ENCODE data around the gene KIF16B. TPM values are rescaled to one million over a fixed set of nuclear protein-coding genes. Genes with fewer than 3 reads are reported as not detected.

The KIF16B gene
- total RNA-seq, 1 donor from 2014 or later: 27.0 TPM

DNA sequence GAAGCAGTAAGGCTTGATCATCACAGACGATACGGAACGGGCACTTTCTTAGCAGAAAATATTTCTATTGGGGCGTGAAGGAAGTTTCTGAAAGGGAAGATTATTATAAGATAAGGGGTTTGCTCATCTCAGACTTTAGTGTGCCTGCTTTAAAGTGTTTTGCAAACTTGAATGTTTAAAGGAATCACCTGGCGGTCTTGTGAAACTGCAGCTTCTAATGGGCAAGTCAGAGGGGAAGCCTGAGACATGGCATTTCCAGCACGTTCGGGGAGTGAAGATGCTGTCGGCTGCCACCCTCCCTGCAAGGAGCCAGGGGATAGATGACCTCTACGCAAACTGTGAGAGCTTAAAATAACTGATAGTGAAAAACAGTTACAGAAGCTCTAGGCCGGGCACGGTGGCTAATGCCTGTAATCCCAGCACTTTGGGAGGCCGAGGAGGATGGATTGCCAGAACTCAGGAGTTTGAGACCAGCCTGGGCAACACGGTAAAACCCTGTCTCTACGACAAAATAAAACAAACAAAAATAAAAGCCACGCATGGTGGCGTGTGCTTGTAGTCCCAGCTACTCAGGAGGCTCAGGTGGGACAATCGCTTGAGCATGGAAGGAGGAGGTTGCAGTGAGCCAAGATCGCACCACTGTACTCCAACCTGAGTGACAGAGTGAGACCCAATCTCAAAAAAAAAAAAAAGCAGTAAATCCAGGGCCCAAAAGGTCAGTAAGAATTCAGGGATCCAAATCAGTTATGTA is 2.3 kb upstream of the KIF16B start:
- Mint-ChIP-seq H3K9me3 (ENCODE audit: unreplicated experiment) (peaks cover 8% of the 10 kb centered on the region), H3K27ac (ENCODE audit: unreplicated experiment) (peak overlapping the region; percentile 11), H3K4me3 (ENCODE audit: unreplicated experiment) (peak overlapping the region; percentile 74), H3K4me1 (ENCODE audit: low read depth, unreplicated experiment) (peaks cover 37% of the 10 kb centered on the region), H3K36me3 (ENCODE audit: unreplicated experiment) (no peaks in the 10 kb centered on the region), H3K27me3 (ENCODE audit: unreplicated experiment) (peaks cover 3% of the 10 kb centered on the region)
- no peak for DNase-seq
- TF ChIP-seq, protein P1, sequence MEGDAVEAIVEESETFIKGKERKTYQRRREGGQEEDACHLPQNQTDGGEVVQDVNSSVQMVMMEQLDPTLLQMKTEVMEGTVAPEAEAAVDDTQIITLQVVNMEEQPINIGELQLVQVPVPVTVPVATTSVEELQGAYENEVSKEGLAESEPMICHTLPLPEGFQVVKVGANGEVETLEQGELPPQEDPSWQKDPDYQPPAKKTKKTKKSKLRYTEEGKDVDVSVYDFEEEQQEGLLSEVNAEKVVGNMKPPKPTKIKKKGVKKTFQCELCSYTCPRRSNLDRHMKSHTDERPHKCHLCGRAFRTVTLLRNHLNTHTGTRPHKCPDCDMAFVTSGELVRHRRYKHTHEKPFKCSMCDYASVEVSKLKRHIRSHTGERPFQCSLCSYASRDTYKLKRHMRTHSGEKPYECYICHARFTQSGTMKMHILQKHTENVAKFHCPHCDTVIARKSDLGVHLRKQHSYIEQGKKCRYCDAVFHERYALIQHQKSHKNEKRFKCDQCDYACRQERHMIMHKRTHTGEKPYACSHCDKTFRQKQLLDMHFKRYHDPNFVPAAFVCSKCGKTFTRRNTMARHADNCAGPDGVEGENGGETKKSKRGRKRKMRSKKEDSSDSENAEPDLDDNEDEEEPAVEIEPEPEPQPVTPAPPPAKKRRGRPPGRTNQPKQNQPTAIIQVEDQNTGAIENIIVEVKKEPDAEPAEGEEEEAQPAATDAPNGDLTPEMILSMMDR (IDR thresholded peaks at IDR 0.05; ENCODE audit: partially characterized antibody, unreplicated experiment): no peak

DNA sequence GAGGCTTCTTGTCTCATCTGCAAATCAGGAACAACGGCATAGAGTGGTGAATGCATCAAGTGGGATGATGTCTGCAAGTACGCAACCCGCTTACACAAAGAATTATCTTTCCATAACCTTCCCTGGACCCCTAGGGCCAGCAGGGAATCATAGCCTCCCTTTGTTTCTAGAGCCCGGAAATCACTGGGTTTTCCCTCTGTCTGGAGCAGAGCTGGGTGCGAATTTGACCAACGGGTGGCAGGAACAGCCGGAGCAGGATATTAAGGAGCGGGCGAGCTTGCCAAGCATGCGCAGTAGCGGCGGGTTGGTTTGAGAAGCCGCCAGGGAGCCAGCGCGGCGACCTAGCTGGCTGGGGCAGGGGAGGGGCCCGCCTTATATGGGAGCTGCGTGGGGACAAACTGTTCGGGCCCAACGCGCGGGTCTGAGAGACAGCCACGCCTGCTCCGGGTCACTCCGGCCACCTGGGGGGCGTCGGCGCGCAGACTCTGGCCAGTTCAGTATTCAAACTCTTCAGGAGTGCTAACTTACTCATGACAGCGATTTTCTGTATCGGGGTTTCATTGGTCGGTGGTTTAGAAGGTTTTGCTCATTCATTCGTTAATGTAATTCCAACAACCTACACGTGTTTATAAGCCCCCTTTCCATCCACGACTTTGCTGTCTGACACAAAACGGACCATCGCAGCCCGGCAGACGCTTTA is 1.6 kb upstream of the KIF16B start:
- H3K4me3 Mint-ChIP-seq (ENCODE audit: unreplicated experiment): peak overlapping the region; percentile 74
- TF ChIP-seq, protein P1 (IDR thresholded peaks at IDR 0.05; ENCODE audit: partially characterized antibody, unreplicated experiment): no peak
- DNase-seq: peak; percentile 85
- no peaks in the 10 kb centered on the region for H3K36me3 Mint-ChIP-seq (ENCODE audit: unreplicated experiment)
- peaks cover 32% of the 10 kb centered on the region for H3K4me1 Mint-ChIP-seq (ENCODE audit: low read depth, unreplicated experiment)
- H3K27me3 Mint-ChIP-seq (ENCODE audit: unreplicated experiment): no peaks in the 10 kb centered on the region
- peaks cover 4% of the 10 kb centered on the region for H3K9me3 Mint-ChIP-seq (ENCODE audit: unreplicated experiment)
- H3K27ac Mint-ChIP-seq (ENCODE audit: unreplicated experiment): peak overlapping the region; percentile 36

DNA sequence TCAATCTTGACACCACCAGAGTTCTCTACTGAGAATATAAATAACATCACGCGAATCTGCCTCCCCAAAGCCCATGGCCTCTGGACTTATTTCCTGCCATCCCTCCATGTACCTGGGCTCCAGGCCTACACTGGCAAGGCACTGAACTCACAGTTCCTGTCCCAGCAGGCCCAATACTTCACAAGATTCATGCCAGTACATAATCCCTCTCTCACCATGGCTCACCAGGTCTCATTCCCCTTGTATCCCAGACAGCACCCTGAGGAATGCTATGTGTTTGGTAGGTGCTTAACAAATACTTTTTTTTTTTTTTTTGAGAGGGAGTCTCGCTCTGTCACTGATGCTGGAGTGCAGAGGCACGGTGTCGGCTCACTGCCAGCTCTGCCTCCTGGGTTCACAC is 1.9 kb downstream of the KIF16B start:
- DNase-seq: no peak
- H3K27me3 Mint-ChIP-seq (ENCODE audit: unreplicated experiment): no peaks in the 10 kb centered on the region
- no peaks in the 10 kb centered on the region for H3K36me3 Mint-ChIP-seq (ENCODE audit: unreplicated experiment)
- H3K27ac Mint-ChIP-seq (ENCODE audit: unreplicated experiment): no peak overlapping the region
- TF ChIP-seq, protein P1 (IDR thresholded peaks at IDR 0.05; ENCODE audit: partially characterized antibody, unreplicated experiment): no peak
- peaks cover 4% of the 10 kb centered on the region for H3K9me3 Mint-ChIP-seq (ENCODE audit: unreplicated experiment)
- H3K4me1 Mint-ChIP-seq (ENCODE audit: low read depth, unreplicated experiment): peaks cover 25% of the 10 kb centered on the region
- H3K4me3 Mint-ChIP-seq (ENCODE audit: unreplicated experiment): peak overlapping the region; percentile 14

DNA sequence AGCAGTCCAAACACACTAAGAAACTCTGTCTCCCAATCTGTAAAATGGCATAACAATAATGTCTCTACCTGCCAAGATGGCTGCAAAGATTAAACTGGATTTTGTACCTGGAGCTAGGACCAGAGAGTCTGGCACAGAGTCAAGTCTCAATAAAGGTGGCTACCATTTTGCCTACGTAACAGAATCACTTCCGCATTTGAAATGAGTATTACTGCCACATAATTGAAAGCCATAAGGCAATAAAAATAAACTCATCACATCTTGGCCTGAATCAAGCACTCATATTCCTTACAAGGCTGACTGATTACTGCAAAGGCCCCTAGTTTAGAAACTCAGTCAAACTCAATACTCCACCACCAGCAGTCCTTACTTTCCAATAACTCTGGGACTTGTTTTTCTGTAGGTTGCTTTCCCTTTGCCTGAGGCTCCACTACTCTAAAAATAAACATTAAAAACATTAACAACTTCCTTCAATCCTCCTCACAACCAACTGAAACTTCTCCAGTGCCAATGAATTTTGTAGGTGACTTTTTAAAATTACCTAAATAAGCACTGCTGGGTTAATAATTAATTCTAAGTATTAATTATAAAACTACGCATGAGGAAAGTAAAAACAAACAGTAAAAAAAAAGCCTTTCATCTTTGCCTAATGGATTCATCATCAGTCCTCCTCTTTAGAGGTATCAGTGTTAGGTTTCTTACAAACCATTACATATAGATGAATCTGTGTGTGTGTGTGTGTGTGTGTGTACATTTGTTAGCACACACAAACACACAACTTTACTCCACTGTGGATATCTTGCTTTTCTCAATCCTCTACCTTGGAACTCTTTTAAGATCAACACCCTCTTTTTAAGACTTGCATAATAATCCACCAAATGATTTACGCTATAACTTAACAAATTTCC is 3.7 kb downstream of the KIF16B start:
- TF ChIP-seq, protein P1 (IDR thresholded peaks at IDR 0.05; ENCODE audit: partially characterized antibody, unreplicated experiment): no peak
- Mint-ChIP-seq H3K4me3 (ENCODE audit: unreplicated experiment) (no peak overlapping the region), H3K4me1 (ENCODE audit: low read depth, unreplicated experiment) (peaks cover 20% of the 10 kb centered on the region), H3K27ac (ENCODE audit: unreplicated experiment) (no peak overlapping the region), H3K9me3 (ENCODE audit: unreplicated experiment) (peaks cover 2% of the 10 kb centered on the region), H3K27me3 (ENCODE audit: unreplicated experiment) (peaks cover 2% of the 10 kb centered on the region), H3K36me3 (ENCODE audit: unreplicated experiment) (no peaks in the 10 kb centered on the region)
- no peak for DNase-seq
